Psoas muscle (tissue), 8 donors: ENCODE results near the gene NT5M. TPM values are rescaled to one million over a fixed set of nuclear protein-coding genes. Genes with fewer than 3 reads are reported as not detected.
A peak's percentile ranks its signal among the peaks of the same experiment; 100 is the strongest.

Experiments used
- ATAC-seq, 4 donors: fragments of 200-7000 bp; cut with Tn5 transposase; one replicate each; pipeline ENCODE4 v1.9.1; 2020; ENCODE audit warnings: moderate library complexity in 3 of 4, mild to moderate bottlenecking in 2 of 4
- DNase-seq, 2 donors: peaks; one replicate each; pipeline ENCODE4 v3.0.0-alpha.2; 2020
- H3K27ac ChIP-seq: fragments of 200-600 bp; one replicate; pipeline ENCODE4 v1.8.0; 2022
- H3K27me3 ChIP-seq, 3 donors: fragments of 200-600 bp in 1 of 3; one replicate each; pipeline versions ENCODE4 v1.6.1 to v1.8.0; 2013 to 2022; ENCODE audit warnings: low read length in 2 of 3, mild to moderate bottlenecking in 2 of 3, moderate library complexity in 1 of 3; ENCODE audit not compliant: insufficient read depth in 3 of 3
- H3K36me3 ChIP-seq, 2 donors: fragments of 200-600 bp in 1 of 2; one replicate each; pipeline versions ENCODE4 v1.6.1 to v1.8.0; 2013 to 2022; ENCODE audit warnings: low read depth in 1 of 2, mild to moderate bottlenecking in 1 of 2, moderate library complexity in 1 of 2; ENCODE audit not compliant: insufficient read depth in 1 of 2
- H3K4me1 ChIP-seq: fragments of 200-600 bp; one replicate; pipeline ENCODE4 v1.8.0; 2022
- H3K4me3 ChIP-seq: fragments of 200-600 bp; one replicate; pipeline ENCODE4 v1.8.0; 2022; ENCODE audit warnings: mild to moderate bottlenecking
- H3K9me3 ChIP-seq: fragments of 200-600 bp; one replicate; pipeline ENCODE4 v1.8.0; 2022
- CTCF ChIP-seq: fragments of 200-600 bp; IDR thresholded peaks from one replicate; pipeline ENCODE4 v1.8.0; 2022; ENCODE audit warnings: antibody characterized with exemption
- WGBS, 3 donors: extraction: QIAGEN DNeasy Blood & Tissue Kit; methylation state at CpG; one replicate each; pipeline versions ENCODE4 v1.1.6 to v1.1.7; 2013; 5-methylcytosine and 5-hydroxymethylcytosine counted together
- intact Hi-C, 2 donors: fragments of 100-400 bp; cut with DNase I; formaldehyde crosslinking; loops; one replicate each; pipeline versions ENCODE4 v1.11.0 to v1.14.2; 2022
- polyA plus RNA-seq, 3 donors: library from polyadenylated mRNA; stranded (reverse); fragments of 200-250 nt; gene quantifications; one replicate each; pipeline ENCODE4 v1.2.3, GENCODE V29; 2013
- total RNA-seq, 4 donors: library from RNA; stranded (reverse); fragmentation: NEBNext Ultra II Directional in 2 of 4; extraction: Animal tissue kit (Norgen Biotek cat#: 25700) in 2 of 4; gene quantifications; one replicate each; pipeline versions ENCODE4 v1.2.1 to v1.2.4, GENCODE V29; 2021 to 2023
- donor health status: healthy with polysubstance abuse.
- donor health status: DM: no; HTN: no; CAD: no; lungs with moderate emphysema.
- donor health status: Bipolar disorder and iron deficiency.
- donor health status: healthy.
- donor health status: DM: yes; HTN: yes; CAD: no.
- donor health status: DM: no; HTN: no; CAD: no.
- donor health status: DM: no; HTN: no; CAD: no.
- donor health status: DM: yes; HTN: yes; CAD: no.

Gene NT5M
- total and polyA plus RNA-seq, 7 donors: 6.0 to 11.5 (median 8.0) TPM

- TF ChIP-seq CTCF: no peak
- Histone ChIP-seq H3K9me3 (no peaks in the 10 kb centered on the region), H3K4me1 (no peaks in the 10 kb centered on the region), H3K4me3 (no peak overlapping the region), H3K36me3 (no peaks in the 10 kb centered on the region), H3K27ac (no peak overlapping the region), H3K27me3 (no peaks in the 10 kb centered on the region)
- 42 to 57% (median 50%) methylated on average over 23 of the region's 23 CpGs for WGBS, 3 donors
- intact Hi-C loops: no loop called here
- ATAC-seq (peak in 2 of 4 donors; percentile 26 to 40), DNase-seq (peak in 1 of 2 donors; percentile 60)
Measured at GRCh38 chr17:17366941-17367875, 64.0 kb downstream of the NT5M start.

GRCh38 chr17:17367931-17368330 is 64.8 kb downstream of the NT5M start:
- Histone ChIP-seq H3K4me3 (no peak overlapping the region), H3K4me1 (no peaks in the 10 kb centered on the region), H3K27ac (no peak overlapping the region), H3K27me3 (no peaks in the 10 kb centered on the region), H3K9me3 (no peaks in the 10 kb centered on the region), H3K36me3 (no peaks in the 10 kb centered on the region)
- WGBS, 3 donors: 56 to 57% (median 57%) methylated on average over 5 of the region's 5 CpGs
- peak in 1 of 4 donors; percentile 42 for ATAC-seq
- TF ChIP-seq CTCF: no peak
- DNase-seq: peak in 1 of 2 donors; percentile 52
- intact Hi-C loops: no loop called here

- H3K27ac ChIP-seq: no peak overlapping the region
- intact Hi-C loops: no loop called here
- 92 to 94% (median 94%) methylated on average over 6 of the region's 6 CpGs for WGBS, 3 donors
Measured at GRCh38 chr17:17370711-17371110, 67.5 kb downstream of the NT5M start.

GRCh38 chr17:17372856-17373520 is 69.8 kb downstream of the NT5M start:
- ATAC-seq (no peak), DNase-seq (no peak)
- WGBS, 3 donors: 84 to 91% (median 87%) methylated on average over 11 of the region's 11 CpGs

More at GRCh38 chr17:17370711-17371110, 67.5 kb downstream of the NT5M start:
- no peak for ATAC-seq
- DNase-seq: peak in 1 of 2 donors; percentile 27
- H3K9me3 ChIP-seq: no peaks in the 10 kb centered on the region
- H3K27me3 ChIP-seq: no peaks in the 10 kb centered on the region
- no peaks in the 10 kb centered on the region for H3K36me3 ChIP-seq
- no peak overlapping the region for H3K4me3 ChIP-seq
- TF ChIP-seq CTCF: no peak
- H3K4me1 ChIP-seq: no peaks in the 10 kb centered on the region

More at GRCh38 chr17:17372856-17373520, 69.8 kb downstream of the NT5M start:
- TF ChIP-seq CTCF: no peak
- Histone ChIP-seq H3K36me3 (no peaks in the 10 kb centered on the region), H3K27me3 (no peaks in the 10 kb centered on the region), H3K4me1 (no peaks in the 10 kb centered on the region), H3K4me3 (no peak overlapping the region), H3K27ac (no peak overlapping the region), H3K9me3 (no peaks in the 10 kb centered on the region)
- intact Hi-C loops: no loop called here
